Ureter (tissue), 1 donor: ENCODE data around the gene ADD3. TPM values are rescaled to one million over a fixed set of nuclear protein-coding genes. Genes with fewer than 3 reads are reported as not detected.

Experiments
- DNase-seq: peaks from one replicate; pipeline ENCODE4 v3.0.0-alpha.2; 2020; ENCODE audit warnings: low spot score
- total RNA-seq: library from RNA; stranded (reverse); gene quantifications from one replicate; pipeline ENCODE4 v1.2.4, GENCODE V29; 2023
- donor health status: DM: yes; HTN: yes; CAD: no.

The ADD3 gene
- total RNA-seq, 1 donor from 2014 or later, result 140 TPM

DNA sequence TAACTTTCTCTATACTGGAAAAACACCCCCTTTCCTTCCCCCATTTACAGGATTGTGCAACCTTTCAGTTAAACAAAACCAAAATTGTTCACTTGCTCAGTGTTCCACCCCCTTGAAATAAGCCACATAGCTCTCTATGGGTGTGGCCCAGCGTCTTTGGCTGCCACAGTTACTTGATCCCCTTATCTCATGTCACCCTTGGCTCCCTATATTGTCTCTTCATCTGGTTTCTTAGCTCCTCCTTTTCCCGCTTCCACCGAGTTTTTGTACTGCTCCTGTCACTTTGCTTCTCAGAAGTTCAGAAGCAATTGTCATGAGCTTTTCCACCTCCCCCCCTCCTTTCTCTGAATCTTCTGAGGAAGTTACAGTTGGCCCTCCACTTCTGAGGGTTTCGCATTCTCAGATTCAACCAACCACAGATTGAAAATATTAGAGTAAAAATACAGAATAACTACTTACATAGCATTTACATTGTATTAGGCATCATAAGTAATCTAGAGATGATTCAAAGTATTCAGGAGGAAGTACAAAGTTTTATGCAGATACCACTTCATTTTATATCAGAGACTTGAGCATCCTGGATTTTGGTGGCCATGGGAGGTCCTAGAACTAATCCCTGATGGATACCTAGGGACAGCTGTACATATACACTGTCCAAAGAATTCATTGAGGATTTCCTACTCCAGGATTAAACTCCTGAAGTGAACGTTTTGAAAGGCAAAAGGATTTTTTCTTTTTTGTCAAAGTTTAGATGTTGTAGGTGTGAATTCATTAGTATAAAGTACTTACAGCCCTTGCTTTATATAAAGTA lies 60.4 kb downstream of the ADD3 start:
- DNase-seq, result no peak

GRCh38 chr10:110068780-110069179 lies 61.0 kb downstream of the ADD3 start:
- no peak for DNase-seq

DNA sequence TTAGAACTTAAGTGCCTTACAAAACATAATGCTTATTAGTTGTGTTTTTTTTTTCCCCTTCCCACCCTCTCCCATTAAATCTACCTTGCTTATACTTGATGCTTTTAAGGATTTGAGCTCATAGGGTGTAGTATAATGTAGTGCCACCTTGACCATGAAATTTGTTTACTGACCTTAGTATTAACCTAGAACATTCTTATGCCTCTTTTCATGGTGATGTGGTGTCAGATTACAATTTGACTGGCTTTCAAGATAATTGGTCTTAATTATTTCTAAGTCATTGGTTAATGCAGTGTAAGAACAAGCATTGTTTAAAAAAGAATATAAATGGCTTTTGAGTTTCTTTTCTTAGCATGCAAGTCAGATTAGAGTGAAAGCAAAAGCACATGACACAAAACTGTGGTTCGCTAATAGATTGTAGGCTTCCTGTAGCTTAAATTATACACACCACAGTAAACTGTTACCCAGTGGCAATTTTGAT lies 61.8 kb downstream of the ADD3 start:
- no peak for DNase-seq

- no peak for DNase-seq
Measured at GRCh38 chr10:110073896-110074295, 66.1 kb downstream of the ADD3 start.

- no peak for DNase-seq
Measured at GRCh38 chr10:110074298-110074697, 66.5 kb downstream of the ADD3 start.

GRCh38 chr10:110074758-110075671 lies 67.2 kb downstream of the ADD3 start:
- no peak for DNase-seq

GRCh38 chr10:110075686-110076085 lies 67.9 kb downstream of the ADD3 start:
- DNase-seq, result no peak

DNA sequence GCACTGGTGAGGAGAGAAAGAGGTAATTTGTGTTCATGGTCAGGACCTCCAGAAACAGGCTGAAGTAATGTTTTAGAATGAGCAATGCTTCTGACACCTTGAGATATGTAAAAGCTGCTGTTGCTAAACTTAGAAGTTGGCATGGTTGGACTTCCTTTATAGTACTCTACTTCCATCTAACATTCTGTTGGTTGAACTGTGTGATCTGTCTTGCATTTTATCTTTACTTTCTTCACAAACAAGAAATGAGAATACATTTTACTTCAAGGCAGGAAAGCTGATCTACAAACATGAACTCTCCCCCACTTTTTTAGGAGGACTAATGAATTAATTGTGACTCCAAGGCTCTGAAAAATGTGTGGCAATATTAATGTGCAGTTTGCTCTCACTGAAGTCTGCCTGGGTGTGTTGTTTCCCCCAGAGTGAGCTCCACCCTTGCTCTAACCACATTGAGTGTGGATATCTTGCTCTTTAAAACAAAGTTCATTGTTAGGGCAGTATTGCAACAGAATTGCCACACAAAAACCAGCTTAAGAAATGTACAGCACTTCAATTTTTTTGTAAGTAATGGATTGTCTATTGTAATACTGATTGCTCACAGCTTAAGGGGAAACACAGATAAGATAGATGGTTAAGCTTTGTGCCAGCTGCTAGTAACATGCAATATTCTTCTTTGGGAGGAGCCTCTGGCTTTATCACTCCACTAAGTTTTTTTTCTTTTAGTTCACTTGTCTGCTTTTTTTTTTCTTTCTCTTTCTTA lies 69.0 kb downstream of the ADD3 start:
- DNase-seq, result peak; percentile 63

GRCh38 chr10:110077436-110078130 lies 69.8 kb downstream of the ADD3 start:
- DNase-seq, result no peak

DNA sequence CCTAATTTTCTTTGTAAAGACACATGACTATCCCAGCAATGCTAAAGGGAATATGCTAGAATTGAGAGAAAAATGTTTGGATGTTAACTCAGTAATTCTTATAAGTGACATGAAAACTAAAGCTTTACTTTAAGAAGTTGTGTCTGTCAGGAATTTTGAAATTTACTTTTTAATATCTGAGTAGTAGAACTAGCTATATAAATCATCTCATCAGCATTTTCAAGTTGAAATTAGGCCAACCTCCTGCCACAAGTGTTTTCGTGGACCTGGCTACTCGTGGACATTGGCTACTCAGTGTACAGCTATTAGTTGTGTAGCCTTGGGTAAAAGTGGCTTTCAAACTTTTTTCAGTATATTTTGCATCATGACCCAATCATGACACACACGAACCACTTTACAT lies 70.5 kb downstream of the ADD3 start:
- DNase-seq, result no peak

GRCh38 chr10:110081911-110082310 lies 74.1 kb downstream of the ADD3 start:
- no peak for DNase-seq

DNA sequence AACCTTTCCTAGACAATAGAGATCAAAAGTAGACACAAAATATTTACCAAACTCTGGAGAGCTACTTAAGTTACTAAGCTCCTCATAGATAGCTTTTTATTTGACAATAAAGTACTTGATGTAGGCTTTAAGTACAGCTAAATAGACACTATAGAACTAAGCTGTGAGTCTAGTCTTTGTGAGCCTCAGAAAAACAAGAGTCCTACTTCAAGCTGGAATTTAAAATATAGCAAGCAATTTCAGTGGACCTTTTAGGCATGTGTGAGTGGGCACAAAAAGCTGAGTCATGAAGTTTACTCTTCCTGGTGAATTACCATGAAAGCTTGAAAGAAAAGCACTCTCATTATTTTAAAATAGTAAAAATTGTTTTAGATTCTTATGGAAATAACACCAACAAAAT lies 76.1 kb downstream of the ADD3 start:
- no peak for DNase-seq

GRCh38 chr10:110087682-110088081 lies 79.9 kb downstream of the ADD3 start:
- no peak for DNase-seq

DNA sequence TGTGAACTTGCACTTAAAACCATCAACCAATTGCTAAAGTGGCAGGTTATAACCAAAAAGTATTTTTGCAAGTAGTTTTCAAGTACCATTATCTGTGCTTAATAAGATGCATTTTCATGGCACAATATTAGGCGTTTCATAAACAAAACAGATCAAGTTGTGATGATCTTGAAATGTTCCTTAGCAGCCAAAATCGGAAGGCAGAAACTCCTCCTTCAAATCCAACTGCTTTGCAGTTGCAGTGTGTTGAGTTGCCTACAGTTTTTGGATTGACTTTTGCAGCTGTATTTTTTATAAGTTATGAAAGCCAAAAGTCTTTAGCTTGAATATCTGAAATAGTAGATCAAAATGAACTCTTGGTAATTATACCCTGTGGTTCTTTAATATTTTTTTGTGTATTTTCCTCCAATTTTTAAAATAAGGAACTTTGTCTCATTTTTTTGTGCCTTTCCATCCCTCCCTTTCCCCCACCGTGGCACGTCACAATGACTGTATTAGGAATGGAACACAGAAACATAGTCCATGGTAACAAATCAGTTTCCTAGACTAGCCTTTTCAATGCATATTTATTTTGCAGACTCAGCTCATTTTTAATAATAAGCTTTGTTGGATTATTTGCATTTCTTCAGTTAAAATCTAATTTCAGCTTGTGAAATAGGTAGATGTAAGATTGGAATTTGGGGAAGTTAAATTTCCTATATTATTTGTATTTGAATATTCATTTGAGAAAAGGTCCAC lies 80.8 kb downstream of the ADD3 start:
- DNase-seq, result no peak

- DNase-seq, result no peak
Measured at GRCh38 chr10:110091830-110092229, 84.0 kb downstream of the ADD3 start.

- DNase-seq, result no peak
Measured at GRCh38 chr10:110093722-110094121, 85.9 kb downstream of the ADD3 start.

- no peak for DNase-seq
Measured at GRCh38 chr10:110094786-110095185, 87.0 kb downstream of the ADD3 start.

- DNase-seq, result no peak
Measured at GRCh38 chr10:110101464-110102144, 93.8 kb downstream of the ADD3 start.

- DNase-seq, result no peak
Measured at GRCh38 chr10:110103921-110104461, 96.2 kb downstream of the ADD3 start.

GRCh38 chr10:110105873-110106272 lies 98.1 kb downstream of the ADD3 start:
- no peak for DNase-seq
